Measurements from ENCODE around the gene TRAIP. TPM values are rescaled to one million over a fixed set of nuclear protein-coding genes. Genes with fewer than 3 reads are reported as not detected.
"Not testable (repeated sequence)": the region's sequence is repeated elsewhere in the genome, so short reads cannot be mapped to it uniquely, and the experiment has no call there.

Gene TRAIP
- total RNA-seq, 4 donors from 2014 or later, result 1.1 to 4.8 (median 2.9) TPM

- peak; percentile 77 to 95 for DNase-seq (ENCODE audit: low spot score in 2 of 2)
- intact Hi-C loops (cut with DNase I; ENCODE audit: low total_unique reads), result loop anchor here (5.0 kb wide), 2 partner anchors 37 to 137 kb away; partner anchors contain the start of gene INKA1
- H3K4me3 ChIP-seq (ENCODE audit: low read depth, poor library complexity, severe bottlenecking), result no peak overlapping the region
- 47 to 48% methylated on average over 6 of the region's 6 CpGs for whole genome bisulfite sequencing, 2 donors
- TF ChIP-seq POLR2A (IDR thresholded peaks at IDR 0.05) (no peak), CTCF (IDR thresholded peaks at IDR 0.05) (no peak)
These were observed 17.1 kb downstream of the TRAIP start for GRCh38 chr3:49839193-49839809.

GRCh38 chr3:49831341-49831740 is 25.0 kb downstream of the TRAIP start:
- intact Hi-C loops (cut with DNase I; ENCODE audit: low total_unique reads), result no loop called here
- no peak for TF ChIP-seq CTCF (IDR thresholded peaks at IDR 0.05)
- no peak for TF ChIP-seq POLR2A (IDR thresholded peaks at IDR 0.05)
- DNase-seq (ENCODE audit: low spot score in 2 of 2), result no peak
- 52 to 75% methylated on average over 3 of the region's 3 CpGs for WGBS, 2 donors
- H3K4me3 ChIP-seq (ENCODE audit: low read depth, poor library complexity, severe bottlenecking), result no peak overlapping the region

- no peak for DNase-seq (ENCODE audit: low spot score in 2 of 2)
- no peak overlapping the region for H3K4me3 ChIP-seq (ENCODE audit: low read depth, poor library complexity, severe bottlenecking)
- intact Hi-C loops (cut with DNase I; ENCODE audit: low total_unique reads), result no loop called here
- 89 to 91% methylated on average over 6 of the region's 6 CpGs for WGBS, 2 donors
- TF ChIP-seq CTCF (IDR thresholded peaks at IDR 0.05) (no peak), POLR2A (IDR thresholded peaks at IDR 0.05) (no peak)
These were observed 30.3 kb downstream of the TRAIP start for GRCh38 chr3:49826016-49826415.

GRCh38 chr3:49823131-49823530 is 33.2 kb downstream of the TRAIP start:
- intact Hi-C loops (cut with DNase I; ENCODE audit: low total_unique reads); DNase-seq (ENCODE audit: low spot score in 2 of 2); H3K4me3 ChIP-seq (ENCODE audit: low read depth, poor library complexity, severe bottlenecking): not testable (repeated sequence)
- WGBS, 2 donors, result 93 to 94% methylated on average over 3 of the region's 3 CpGs

- no peak within 1 kb of the TSS for H3K4me3 ChIP-seq (ENCODE audit: low read depth, poor library complexity, severe bottlenecking)
- peak in 1 of 2 donors; percentile 28 for DNase-seq (ENCODE audit: low spot score in 2 of 2)
- intact Hi-C loops (cut with DNase I; ENCODE audit: low total_unique reads), result no loop called here
- no peak for TF ChIP-seq POLR2A (IDR thresholded peaks at IDR 0.05)
- no peak for TF ChIP-seq CTCF (IDR thresholded peaks at IDR 0.05)
- WGBS, 2 donors, result 7 to 14% methylated on average over 8 to 9 of the region's 9 CpGs
These were observed 42.7 kb downstream of the TRAIP start, which contains the start of gene UBA7 for GRCh38 chr3:49813497-49814174. UBA7 (minus strand) TSS chr3:49813953; CDS start chr3:49813787, 166 bp downstream.

- intact Hi-C loops (cut with DNase I; ENCODE audit: low total_unique reads), result no loop called here
- TF ChIP-seq POLR2A (IDR thresholded peaks at IDR 0.05), result no peak
- no peak for TF ChIP-seq CTCF (IDR thresholded peaks at IDR 0.05)
- no peak overlapping the region for H3K4me3 ChIP-seq (ENCODE audit: low read depth, poor library complexity, severe bottlenecking)
- WGBS, 2 donors, result 29 to 64% methylated on average over 5 to 8 of the region's 9 CpGs
- no peak for DNase-seq (ENCODE audit: low spot score in 2 of 2)
These were observed 43.4 kb downstream of the TRAIP start for GRCh38 chr3:49812916-49813496.
